Mesodermal cell (in vitro differentiated cells): ENCODE measurements around the gene ENTREP3.

Experiments used
- H3K27ac ChIP-seq: 2 replicates; pipeline ENCODE4 v1.7.0; 2013; ENCODE audit warnings: mild to moderate bottlenecking, low read depth, low read length, moderate library complexity; ENCODE audit not compliant: severe bottlenecking
- H3K36me3 ChIP-seq: 2 replicates; pipeline ENCODE4 v1.7.1; 2013; ENCODE audit warnings: mild to moderate bottlenecking, low read length, moderate library complexity; ENCODE audit not compliant: control insufficient read depth, insufficient read depth
- H3K4me1 ChIP-seq: one replicate; pipeline ENCODE4 v1.7.1; 2013; ENCODE audit warnings: mild to moderate bottlenecking, low read length; ENCODE audit not compliant: insufficient read depth, control insufficient read depth, poor library complexity, severe bottlenecking
- H3K4me3 ChIP-seq: 2 replicates; pipeline ENCODE4 v1.7.0; 2013; ENCODE audit warnings: low read length, control low read depth, mild to moderate bottlenecking; ENCODE audit not compliant: insufficient read depth, poor library complexity, severe bottlenecking; ENCODE audit errors: extremely low read depth
- H3K9me3 ChIP-seq: 2 replicates; pipeline ENCODE4 v1.7.1; 2013; ENCODE audit warnings: mild to moderate bottlenecking, low read length, moderate library complexity; ENCODE audit not compliant: control insufficient read depth
- WGBS, 2 experiments: methylation state at CpG; one replicate each; pipeline ENCODE4 v1.1.5; 2013; ENCODE audit warnings: missing lambda C conversion rate in 2 of 2; ENCODE audit not compliant: insufficient coverage in 2 of 2; 5-methylcytosine and 5-hydroxymethylcytosine counted together

The ENTREP3 gene

GRCh38 chr1:155277902-155278688 is 22.8 kb upstream of the ENTREP3 start:
- Histone ChIP-seq H3K4me3 (peak overlapping the region; percentile 72), H3K9me3 (no peaks in the 10 kb centered on the region), H3K36me3 (no peaks in the 10 kb centered on the region), H3K27ac (no peak overlapping the region), H3K4me1 (peaks cover 3% of the 10 kb centered on the region)
- WGBS, 2 experiments, result 0 to 1% methylated on average over 16 to 20 of the region's 29 CpGs

GRCh38 chr1:155277070-155277901 is 22.0 kb upstream of the ENTREP3 start, which contains the start of gene HCN3:
HCN3 (plus strand) TSS chr1:155277463; CDS start chr1:155277591, 128 bp downstream.
- 2 to 3% methylated on average over 33 to 54 of the region's 68 CpGs for WGBS, 2 experiments
- H3K4me1 ChIP-seq, result peaks cover 6% of the 10 kb centered on the region
- no peaks in the 10 kb centered on the region for H3K9me3 ChIP-seq
- no peak within 1 kb of the TSS for H3K27ac ChIP-seq
- peak within 1 kb of the TSS; percentile 72 for H3K4me3 ChIP-seq
- H3K36me3 ChIP-seq, result peaks cover 2% of the 10 kb centered on the region

DNA sequence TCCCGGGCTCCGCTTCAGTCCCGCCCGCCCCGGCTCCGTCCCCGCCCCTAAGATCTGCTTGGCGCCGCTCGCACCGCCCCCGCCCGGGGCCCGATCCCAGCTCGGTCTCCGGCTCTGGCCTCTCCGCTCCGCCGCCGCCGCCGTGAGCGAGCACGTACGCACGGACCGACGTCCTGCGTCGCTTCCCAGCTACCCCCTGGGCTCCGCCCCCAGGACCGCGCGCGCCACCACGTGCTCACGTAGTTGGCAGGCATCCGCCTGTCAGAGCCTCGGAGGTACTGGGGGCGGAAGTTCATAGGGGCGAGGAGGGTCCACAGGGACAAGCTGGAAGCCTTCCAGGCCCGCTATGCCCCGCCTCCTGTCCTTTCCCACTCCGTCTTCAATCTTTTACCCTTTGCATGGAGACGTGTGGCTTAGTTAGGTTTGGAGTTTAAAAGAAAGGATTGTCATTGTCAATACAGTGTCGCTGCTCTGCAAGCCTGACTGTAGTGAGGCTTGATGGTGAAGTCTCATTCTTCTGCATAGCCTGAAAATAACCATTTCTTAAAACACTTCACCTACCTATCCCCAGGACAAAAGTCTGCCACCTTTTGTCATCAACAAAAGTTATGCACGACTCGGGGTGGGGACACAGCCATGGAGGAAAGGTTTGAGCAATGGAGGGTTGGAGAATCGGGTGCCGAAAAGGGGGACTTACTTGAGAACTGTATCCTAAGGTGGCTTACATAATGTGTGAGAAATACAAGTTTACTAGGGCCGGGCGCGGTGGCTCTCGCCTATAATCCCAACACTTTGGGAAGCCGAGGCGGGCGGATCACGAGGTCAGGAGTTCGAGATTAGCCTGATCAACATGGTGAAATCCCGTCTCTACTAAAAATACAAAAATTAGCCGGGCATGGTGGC is 18.3 kb upstream of the ENTREP3 start, which contains the start of gene CLK2:
Gene CLK2, minus strand, starts transcription at position 162 of the 903 bp plus-strand sequence. CDS start 2,527 bp downstream, outside the sequence.
- H3K4me1 ChIP-seq, result peaks cover 10% of the 10 kb centered on the region
- H3K9me3 ChIP-seq, result no peaks in the 10 kb centered on the region
- 23 to 26% methylated on average over 40 to 49 of the region's 61 CpGs for WGBS, 2 experiments
- H3K4me3 ChIP-seq, result peak within 1 kb of the TSS; percentile 85
- peak within 1 kb of the TSS; percentile 88 for H3K27ac ChIP-seq
- H3K36me3 ChIP-seq, result peaks cover 38% of the 10 kb centered on the region

DNA sequence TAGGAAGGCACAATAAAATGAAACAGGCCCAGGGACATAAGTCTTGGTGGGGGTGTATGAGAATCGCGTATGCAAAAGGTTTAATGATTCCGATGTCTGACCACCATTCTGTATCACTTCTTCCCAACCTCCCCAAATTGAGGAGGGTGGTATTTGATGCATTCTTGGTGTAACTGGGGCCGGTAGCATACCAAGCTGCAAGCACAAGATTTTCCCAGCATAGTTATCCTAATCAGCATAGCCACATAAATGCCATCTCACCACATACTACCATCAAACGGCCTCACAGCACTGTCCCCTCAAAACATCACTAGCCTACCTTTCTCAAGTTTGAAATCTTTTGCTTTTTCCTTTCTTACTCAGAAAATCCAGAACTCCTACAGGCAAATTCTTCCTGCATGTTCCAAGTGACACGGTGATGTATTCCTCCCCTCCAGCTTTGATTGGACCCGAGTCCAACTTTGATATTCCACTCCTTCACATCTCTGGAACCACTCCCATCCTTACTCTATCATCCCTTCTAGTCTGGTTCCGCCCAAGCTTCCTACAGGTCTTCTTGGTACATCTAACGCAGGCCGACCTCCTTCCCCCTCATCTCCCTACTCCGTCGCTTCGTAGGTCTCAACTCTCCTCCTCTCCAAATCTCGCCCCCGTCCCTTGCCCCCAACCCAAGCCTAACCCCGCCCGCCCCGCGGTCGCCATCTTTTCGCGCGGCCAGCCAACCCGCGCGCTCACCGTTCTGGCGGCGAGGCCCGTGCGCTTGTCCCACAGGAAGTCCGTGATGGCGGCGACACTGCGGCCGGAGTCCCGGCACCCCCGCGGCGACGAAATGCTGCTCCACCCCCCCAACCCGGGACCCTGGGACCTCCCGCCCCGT is 17.4 kb upstream of the ENTREP3 start:
- peaks cover 47% of the 10 kb centered on the region for H3K36me3 ChIP-seq
- 0 to 2% methylated on average over 12 to 30 of the region's 44 CpGs for WGBS, 2 experiments
- H3K9me3 ChIP-seq, result no peaks in the 10 kb centered on the region
- peak overlapping the region; percentile 85 for H3K4me3 ChIP-seq
- H3K4me1 ChIP-seq, result peaks cover 10% of the 10 kb centered on the region
- H3K27ac ChIP-seq, result peak overlapping the region; percentile 88

DNA sequence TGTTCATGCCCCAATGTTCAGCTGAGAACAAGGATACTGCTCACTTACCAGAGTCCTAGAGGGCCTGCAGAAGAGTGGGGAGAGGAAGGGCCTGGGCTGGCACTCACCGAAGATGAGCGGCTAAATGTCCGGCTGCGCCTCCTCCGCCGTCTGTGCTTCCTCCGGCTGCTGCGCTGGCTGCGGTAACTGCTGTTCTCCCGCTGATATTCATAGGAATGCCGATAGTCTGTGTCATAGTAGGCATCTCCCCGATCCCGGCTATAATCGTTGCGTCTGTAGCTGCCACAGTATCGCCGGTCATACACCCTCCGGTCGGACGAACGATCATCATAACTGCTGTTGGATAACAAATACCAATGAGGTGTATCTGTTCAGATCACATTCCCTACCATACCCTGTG is 14.1 kb upstream of the ENTREP3 start:
- H3K36me3 ChIP-seq, result peaks cover 80% of the 10 kb centered on the region
- H3K4me3 ChIP-seq, result no peak overlapping the region
- H3K4me1 ChIP-seq, result peaks cover 10% of the 10 kb centered on the region
- H3K9me3 ChIP-seq, result no peaks in the 10 kb centered on the region
- no peak overlapping the region for H3K27ac ChIP-seq
- WGBS, 2 experiments, result 98% methylated on average over 18 to 21 of the region's 21 CpGs

GRCh38 chr1:155268630-155269029 is 13.3 kb upstream of the ENTREP3 start:
- 95 to 100% methylated on average over 5 to 15 of the region's 21 CpGs for WGBS, 2 experiments
- Histone ChIP-seq H3K4me1 (peaks cover 10% of the 10 kb centered on the region), H3K36me3 (peaks cover 87% of the 10 kb centered on the region), H3K27ac (no peak overlapping the region), H3K9me3 (no peaks in the 10 kb centered on the region), H3K4me3 (no peak overlapping the region)

- H3K4me3 ChIP-seq, result no peak overlapping the region
- 100% methylated on average over 1 of the region's 2 CpGs; no CpG with 5 or more reads in 1 of the 2 experiments for WGBS, 2 experiments
- no peak overlapping the region for H3K27ac ChIP-seq
- H3K36me3 ChIP-seq, result peaks cover 98% of the 10 kb centered on the region
- peaks cover 11% of the 10 kb centered on the region for H3K4me1 ChIP-seq
- no peaks in the 10 kb centered on the region for H3K9me3 ChIP-seq
Observed at GRCh38 chr1:155267373-155267772, 12.1 kb upstream of the ENTREP3 start.

- whole genome bisulfite sequencing, 2 experiments, result 98 to 100% methylated on average over 2 to 5 of the region's 6 CpGs
- H3K4me1 ChIP-seq, result peaks cover 4% of the 10 kb centered on the region
- H3K36me3 ChIP-seq, result peaks cover 91% of the 10 kb centered on the region
- H3K27ac ChIP-seq, result no peak overlapping the region
- H3K4me3 ChIP-seq, result no peak overlapping the region
- no peaks in the 10 kb centered on the region for H3K9me3 ChIP-seq
Observed at GRCh38 chr1:155266553-155266952, 11.3 kb upstream of the ENTREP3 start.

GRCh38 chr1:155263067-155263466 is 7.8 kb upstream of the ENTREP3 start:
- Histone ChIP-seq H3K4me3 (no peak overlapping the region), H3K27ac (no peak overlapping the region), H3K4me1 (peaks cover 8% of the 10 kb centered on the region), H3K36me3 (peaks cover 79% of the 10 kb centered on the region), H3K9me3 (no peaks in the 10 kb centered on the region)
- WGBS, 2 experiments, result 91 to 94% methylated on average over 8 to 10 of the region's 11 CpGs
